H1 (cell line): Measurements from ENCODE around the gene NUP50. TPM values are rescaled to one million over a fixed set of nuclear protein-coding genes. Genes with fewer than 3 reads are reported as not detected.

Experiments
- CTCF ChIA-PET: fragments of 300-600 bp; sonication (Branson Sonifier 250); formaldehyde crosslinking; loops from one replicate; lab custom pipeline; 2021; ENCODE audit not compliant: partially characterized antibody; lab: Charles Lee
- POLR2A ChIA-PET: fragments of 300-600 bp; sonication (Branson Sonifier 250); formaldehyde crosslinking; loops from one replicate; lab custom pipeline; 2021; ENCODE audit warnings: inconsistent platforms; ENCODE audit not compliant: partially characterized antibody; lab: Charles Lee
- DNase-seq, 2 experiments: peaks; one replicate each; pipeline versions ENCODE4 v3.0.0 to v3.0.0-alpha.2; 2010 to 2022; ENCODE audit warnings: low spot score in 2 of 2, low read depth in 1 of 2, mixed read lengths in 1 of 2
- FAIRE-seq: peaks from 2 replicates; lab custom pipeline; 2011; peaks lifted over from hg19 to GRCh38; lab: Jason Lieb, UNC
- H2AFZ ChIP-seq: 2 replicates; pipeline ENCODE4 v1.8.1; 2012; ENCODE audit warnings: low read length, inconsistent platforms
- H2AK5ac ChIP-seq: 2 replicates; pipeline ENCODE4 v1.6.1; 2013; ENCODE audit warnings: low read depth, low read length
- H2BK120ac ChIP-seq: replicated peaks from 2 replicates; pipeline ENCODE3; 2013; ENCODE audit warnings: low read depth, low read length, inconsistent platforms
- H2BK12ac ChIP-seq: 2 replicates; pipeline ENCODE4 v1.6.1; 2013; ENCODE audit warnings: low read depth, low read length
- H2BK15ac ChIP-seq: 2 replicates; pipeline ENCODE4 v1.6.1; 2013; ENCODE audit warnings: low read length
- H2BK20ac ChIP-seq: 2 replicates; pipeline ENCODE4 v1.6.1; 2013; ENCODE audit warnings: low read length
- H2BK5ac ChIP-seq: 2 replicates; pipeline ENCODE4 v1.6.1; 2013; ENCODE audit warnings: low read depth, low read length
- H3K14ac ChIP-seq: 2 replicates; pipeline ENCODE4 v1.6.1; 2013; ENCODE audit warnings: inconsistent platforms; ENCODE audit not compliant: insufficient read length
- H3K18ac ChIP-seq: 2 replicates; pipeline ENCODE4 v1.6.1; 2013; ENCODE audit warnings: low read length; ENCODE audit errors: extremely low read depth
- H3K23ac ChIP-seq: 2 replicates; pipeline ENCODE4 v1.6.1; 2013; ENCODE audit warnings: inconsistent platforms; ENCODE audit not compliant: insufficient read length
- H3K23me2 ChIP-seq: 2 replicates; pipeline ENCODE4 v1.6.1; 2013; ENCODE audit warnings: low read depth, low read length
- H3K27ac ChIP-seq: 2 replicates; pipeline ENCODE4 v1.6.1; 2011; ENCODE audit warnings: low read depth, low read length, inconsistent platforms
- H3K27me3 ChIP-seq, 4 experiments: replicated peaks in 1 of 4; 1 replicate in 1 of 4; 2 replicates in 3 of 4; pipeline versions ENCODE4 v1.6.1 to v1.8.1; 2011 to 2013; ENCODE audit warnings: low read length in 3 of 4, mild to moderate bottlenecking in 3 of 4, inconsistent platforms in 2 of 4, mixed read lengths in 2 of 4, moderate library complexity in 1 of 4; ENCODE audit not compliant: control insufficient read depth in 3 of 4, insufficient read depth in 3 of 4; ENCODE audit errors: extremely low read depth in 1 of 4
- H3K36me3 ChIP-seq, 4 experiments: 2 replicates each; pipeline versions ENCODE4 v1.6.1 to v1.8.1; 2011 to 2013; ENCODE audit warnings: mild to moderate bottlenecking in 4 of 4, low read length in 3 of 4, moderate library complexity in 2 of 4, control low read depth in 1 of 4, inconsistent platforms in 1 of 4; ENCODE audit not compliant: insufficient read depth in 4 of 4, control insufficient read depth in 2 of 4
- H3K4ac ChIP-seq: replicated peaks from 2 replicates; pipeline ENCODE3; 2013; ENCODE audit warnings: low read length, low read depth, mixed read lengths, inconsistent platforms; ENCODE audit not compliant: insufficient read length
- H3K4me1 ChIP-seq, 4 experiments: replicated peaks in 1 of 4; 1 replicate in 1 of 4; 2 replicates in 3 of 4; pipeline versions ENCODE4 v1.6.1 to v1.8.1; 2011 to 2013; ENCODE audit warnings: low read length in 3 of 4, inconsistent platforms in 2 of 4, mixed read lengths in 1 of 4; ENCODE audit not compliant: insufficient read depth in 4 of 4, control insufficient read depth in 3 of 4
- H3K4me2 ChIP-seq, 2 experiments: 2 replicates each; pipeline versions ENCODE4 v1.6.1 to v1.8.1; 2011 to 2013; ENCODE audit warnings: low read depth in 2 of 2, low read length in 2 of 2, control low read depth in 1 of 2, inconsistent platforms in 1 of 2, mild to moderate bottlenecking in 1 of 2; ENCODE audit not compliant: insufficient read depth in 1 of 2
- H3K4me3 ChIP-seq, 4 experiments: fragments of 200-600, 300-600 bp in 1 of 4; sonication (generic), shearing (Covaris generic), sonication (Bioruptor Twin) in 1 of 4; 2 replicates each; pipeline versions ENCODE4 v1.5.1 to v1.8.1; 2011 to 2016; ENCODE audit warnings: low read length in 4 of 4, low read depth in 3 of 4, control low read depth in 2 of 4, inconsistent platforms in 2 of 4, mild to moderate bottlenecking in 2 of 4, mixed read lengths in 1 of 4, moderate library complexity in 1 of 4; ENCODE audit not compliant: insufficient read depth in 2 of 4; ENCODE audit errors: extremely low read depth in 1 of 4
- H3K56ac ChIP-seq: replicated peaks from 2 replicates; pipeline ENCODE3; 2013; ENCODE audit warnings: low read depth, mild to moderate bottlenecking, mixed read lengths, low read length, inconsistent platforms; ENCODE audit not compliant: insufficient read length
- H3K79me1 ChIP-seq: 2 replicates; pipeline ENCODE4 v1.6.1; 2013; ENCODE audit warnings: low read depth, low read length, control low read depth
- H3K79me2 ChIP-seq, 2 experiments: 2 replicates each; pipeline versions ENCODE4 v1.6.1 to v1.8.1; 2012 to 2013; ENCODE audit warnings: low read length in 2 of 2, mild to moderate bottlenecking in 2 of 2, inconsistent platforms in 1 of 2; ENCODE audit not compliant: insufficient read depth in 2 of 2, control insufficient read depth in 1 of 2
- H3K9ac ChIP-seq, 4 experiments: replicated peaks in 1 of 4; 1 replicate in 1 of 4; 2 replicates in 3 of 4; pipeline versions ENCODE4 v1.6.1 to v1.8.1; 2011 to 2013; ENCODE audit warnings: low read depth in 3 of 4, low read length in 3 of 4, control low read depth in 2 of 4, mild to moderate bottlenecking in 2 of 4, moderate library complexity in 2 of 4, inconsistent platforms in 1 of 4; ENCODE audit errors: extremely low read depth in 1 of 4
- H3K9me3 ChIP-seq, 2 experiments: 2 replicates each; pipeline versions ENCODE4 v1.6.1 to v1.8.1; 2012 to 2013; ENCODE audit warnings: mild to moderate bottlenecking in 2 of 2, moderate library complexity in 2 of 2, control low read depth in 1 of 2, inconsistent platforms in 1 of 2, low read depth in 1 of 2, low read length in 1 of 2, mixed read lengths in 1 of 2; ENCODE audit not compliant: insufficient read depth in 2 of 2
- H4K20me1 ChIP-seq, 2 experiments: replicated peaks in 1 of 2; 2 replicates each; pipeline versions ENCODE3 to v1.8.1; 2011 to 2013; ENCODE audit warnings: inconsistent platforms in 2 of 2, low read length in 2 of 2, mild to moderate bottlenecking in 1 of 2; ENCODE audit not compliant: insufficient read depth in 2 of 2, control insufficient read depth in 1 of 2
- H4K5ac ChIP-seq: 2 replicates; pipeline ENCODE4 v1.6.1; 2013; ENCODE audit warnings: low read length, low read depth, mixed read lengths, inconsistent platforms; ENCODE audit not compliant: insufficient read length
- H4K8ac ChIP-seq: 2 replicates; pipeline ENCODE4 v1.8.0; 2013; ENCODE audit warnings: mild to moderate bottlenecking, moderate library complexity, low read length, inconsistent platforms; ENCODE audit not compliant: insufficient read depth; ENCODE audit errors: extremely low read depth
- H4K91ac ChIP-seq: replicated peaks from 2 replicates; pipeline ENCODE3; 2013; ENCODE audit warnings: low read length, mixed read lengths, inconsistent platforms; ENCODE audit not compliant: insufficient read length
- EZH2 ChIP-seq: fragments of 200-600 bp; sonication (generic); IDR thresholded peaks from 2 replicates; pipeline ENCODE4 v1.7.1; 2012; ENCODE audit warnings: low read depth, mild to moderate bottlenecking, moderate library complexity, low read length, inconsistent platforms; ENCODE audit not compliant: severe bottlenecking
- NRF1 ChIP-seq: IDR thresholded peaks from 2 replicates; pipeline ENCODE4 v1.6.1; 2011; ENCODE audit warnings: mild to moderate bottlenecking, low read depth, low read length, improper control_type of control experiment
- WGBS, 2 experiments: shearing (Covaris generic) in 1 of 2; methylation state at CpG; one replicate each; pipeline versions ENCODE4 v1.1.6 to v1.1.7; 2013 to 2015; ENCODE audit warnings: low lambda C conversion rate in 2 of 2, mixed read lengths in 2 of 2, inconsistent platforms in 1 of 2, low coverage in 1 of 2, missing lambda C conversion rate in 1 of 2; ENCODE audit not compliant: insufficient replicate concordance in 2 of 2, insufficient coverage in 1 of 2, insufficient read length in 1 of 2; ENCODE audit errors: extremely low coverage in 1 of 2, missing lambda C conversion rate in 1 of 2; 5-methylcytosine and 5-hydroxymethylcytosine counted together
- polyA plus RNA-seq, 7 experiments: library from polyadenylated mRNA; depleted of rRNA in 3 of 7; stranded (reverse) in 5 of 7; unstranded in 2 of 7; fragments of >200 nt in 5 of 7; fragments of 200-250 nt in 2 of 7; gene quantifications; 1 replicate in 5 of 7; 2 replicates in 1 of 7; 4 replicates in 1 of 7; pipeline versions ENCODE4 v1.2.1 to v1.2.3, GENCODE V29; 2011 to 2013; ENCODE audit warnings: missing spikeins in 2 of 7, mixed read lengths in 2 of 7
- total RNA-seq: library from RNA; stranded (reverse); fragmentation: NEBNext Ultra II Directional; extraction: Animal tissue kit (Norgen Biotek cat#: 25700); gene quantifications from 2 replicates; pipeline ENCODE4 v1.2.1, GENCODE V29; 2021
- TF ChIP-seq, protein P1 (sequence below): IDR thresholded peaks from 2 replicates; pipeline ENCODE4 v1.6.1; 2011; ENCODE audit warnings: low read depth, mild to moderate bottlenecking, low read length; ENCODE audit not compliant: insufficient read depth

Gene NUP50
- total and polyA plus RNA-seq, 2 of the 8 experiments (the other 6 are each of a cell fraction or from before 2014, with no cell fraction given) = 20.0 to 112 TPM

- Histone ChIP-seq H3K9ac (no peak overlapping the region), H4K8ac (no peak overlapping the region; the same call in 1 of the 2 replicates), H2AFZ (no peak overlapping the region), H4K20me1 (peaks cover 5 to 26% of the 10 kb centered on the region in 2 experiments), H3K27ac (no peak overlapping the region), H3K23me2 (no peaks in the 10 kb centered on the region), H4K5ac (no peak overlapping the region), H2BK20ac (no peak overlapping the region), H3K23ac (no peak overlapping the region), H3K56ac (no peak overlapping the region), H3K18ac (no peak overlapping the region), H3K4me2 (no peak overlapping the region), H3K79me2 (peaks cover 0 to 23% of the 10 kb centered on the region in 2 experiments; a peak in 2 of 4 replicates), H3K27me3 (no peaks in the 10 kb centered on the region), H3K4ac (no peak overlapping the region), H3K9me3 (no peaks in the 10 kb centered on the region), H3K4me3 (no peak overlapping the region; a peak in 1 of 8 replicates), H3K36me3 (no peaks in the 10 kb centered on the region), H4K91ac (no peak overlapping the region), H3K79me1 (peaks cover 14% of the 10 kb centered on the region), H2BK12ac (no peak overlapping the region), H2AK5ac (no peak overlapping the region), H3K4me1 (peaks cover 3 to 18% (median 7%) of the 10 kb centered on the region in 4 experiments; a peak in 5 of 7 replicates), H2BK120ac (no peak overlapping the region), H2BK5ac (no peak overlapping the region), H2BK15ac (no peak overlapping the region), H3K14ac (no peak overlapping the region)
- DNase-seq = no peak
- ChIA-PET POLR2A (interaction anchor here (0.7 to 1.6 kb wide), 4 partner anchors 13 to 840 kb away, joined by 3 to 5 read pairs (median 4); partner anchors contain the start of gene NUP50), CTCF (interaction anchor here (0.8 to 2.2 kb wide), 5 partner anchors 8 to 121 kb away, joined by 3 to 12 read pairs (median 4); no protein-coding TSS in a partner anchor)
- 83% methylated on average over 14 of the region's 14 CpGs; no CpG with 5 or more reads in 1 of the 2 experiments for whole genome bisulfite sequencing, 2 experiments
- no peak for FAIRE-seq
- TF ChIP-seq, protein P1, sequence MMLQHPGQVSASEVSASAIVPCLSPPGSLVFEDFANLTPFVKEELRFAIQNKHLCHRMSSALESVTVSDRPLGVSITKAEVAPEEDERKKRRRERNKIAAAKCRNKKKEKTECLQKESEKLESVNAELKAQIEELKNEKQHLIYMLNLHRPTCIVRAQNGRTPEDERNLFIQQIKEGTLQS = no peak
- no peak for TF ChIP-seq EZH2
- TF ChIP-seq NRF1 = no peak
Observed at GRCh38 chr22:45217806-45218205, 54.1 kb downstream of the NUP50 start.
